HG02981 (cell line): ENCODE measurements around the gene ATAD2B.
"Not testable (repeated sequence)": the region's sequence is repeated elsewhere in the genome, so short reads cannot be mapped to it uniquely, and the experiment has no call there.

Experiments
- ATAC-seq: cut with Tn5 transposase; IDR thresholded peaks from one replicate; pipeline ENCODE4 v1.9.1; 2021; ENCODE audit warnings: mild to moderate bottlenecking, moderate library complexity; ENCODE audit not compliant: unreplicated experiment

The ATAD2B gene

GRCh38 chr2:23926750-23927571, at the start of gene ATAD2B:
TSS of gene ATAD2B (minus strand) at chr2:23927123. CDS start at chr2:23926770, 353 bp downstream.
- ATAC-seq, result peak; percentile 77

GRCh38 chr2:23967846-23968245, 40.9 kb upstream of the ATAD2B start:
- ATAC-seq, result no peak

GRCh38 chr2:23954325-23955014, 27.5 kb upstream of the ATAD2B start:
- ATAC-seq, result no peak

GRCh38 chr2:23953625-23954024, 26.7 kb upstream of the ATAD2B start:
- no peak for ATAC-seq

- not testable (repeated sequence) for ATAC-seq
Observed at GRCh38 chr2:23952558-23952957, 25.6 kb upstream of the ATAD2B start.

- ATAC-seq, result no peak
Observed at GRCh38 chr2:23947350-23947749, 20.4 kb upstream of the ATAD2B start.

- no peak for ATAC-seq
Observed at GRCh38 chr2:23944976-23945375, 18.1 kb upstream of the ATAD2B start.

- no peak for ATAC-seq
Observed at GRCh38 chr2:23944527-23944926, 17.6 kb upstream of the ATAD2B start.

GRCh38 chr2:23943666-23944065, 16.7 kb upstream of the ATAD2B start:
- ATAC-seq, result no peak

- ATAC-seq, result no peak
Observed at GRCh38 chr2:23941644-23942043, 14.7 kb upstream of the ATAD2B start.

- peak; percentile 58 for ATAC-seq
Observed at GRCh38 chr2:23940718-23941620, 14.0 kb upstream of the ATAD2B start.

GRCh38 chr2:23939987-23940717, 13.2 kb upstream of the ATAD2B start, which contains the start of gene UBXN2A:
TSS of gene UBXN2A (plus strand) at chr2:23940463. CDS start at chr2:23958315, 17,852 bp downstream.
- peak; percentile 77 for ATAC-seq

GRCh38 chr2:23934259-23934658, 7.3 kb upstream of the ATAD2B start:
- ATAC-seq, result no peak

- ATAC-seq, result peak; percentile 19
Observed at GRCh38 chr2:23926290-23926749, 603 bp downstream of the ATAD2B start.

- peak; percentile 56 for ATAC-seq
Observed at GRCh38 chr2:23925702-23926289, 1.1 kb downstream of the ATAD2B start.

GRCh38 chr2:23924589-23925359, 2.1 kb downstream of the ATAD2B start:
- ATAC-seq, result no peak

GRCh38 chr2:23918837-23919489, 8.0 kb downstream of the ATAD2B start:
- no peak for ATAC-seq

- no peak for ATAC-seq
Observed at GRCh38 chr2:23916727-23917405, 10.1 kb downstream of the ATAD2B start.
